ENCODE measurements around the gene KRTAP4-8.
"Not testable (repeated sequence)": the region's sequence is repeated elsewhere in the genome, so short reads cannot be mapped to it uniquely, and the experiment has no call there.

DNA sequence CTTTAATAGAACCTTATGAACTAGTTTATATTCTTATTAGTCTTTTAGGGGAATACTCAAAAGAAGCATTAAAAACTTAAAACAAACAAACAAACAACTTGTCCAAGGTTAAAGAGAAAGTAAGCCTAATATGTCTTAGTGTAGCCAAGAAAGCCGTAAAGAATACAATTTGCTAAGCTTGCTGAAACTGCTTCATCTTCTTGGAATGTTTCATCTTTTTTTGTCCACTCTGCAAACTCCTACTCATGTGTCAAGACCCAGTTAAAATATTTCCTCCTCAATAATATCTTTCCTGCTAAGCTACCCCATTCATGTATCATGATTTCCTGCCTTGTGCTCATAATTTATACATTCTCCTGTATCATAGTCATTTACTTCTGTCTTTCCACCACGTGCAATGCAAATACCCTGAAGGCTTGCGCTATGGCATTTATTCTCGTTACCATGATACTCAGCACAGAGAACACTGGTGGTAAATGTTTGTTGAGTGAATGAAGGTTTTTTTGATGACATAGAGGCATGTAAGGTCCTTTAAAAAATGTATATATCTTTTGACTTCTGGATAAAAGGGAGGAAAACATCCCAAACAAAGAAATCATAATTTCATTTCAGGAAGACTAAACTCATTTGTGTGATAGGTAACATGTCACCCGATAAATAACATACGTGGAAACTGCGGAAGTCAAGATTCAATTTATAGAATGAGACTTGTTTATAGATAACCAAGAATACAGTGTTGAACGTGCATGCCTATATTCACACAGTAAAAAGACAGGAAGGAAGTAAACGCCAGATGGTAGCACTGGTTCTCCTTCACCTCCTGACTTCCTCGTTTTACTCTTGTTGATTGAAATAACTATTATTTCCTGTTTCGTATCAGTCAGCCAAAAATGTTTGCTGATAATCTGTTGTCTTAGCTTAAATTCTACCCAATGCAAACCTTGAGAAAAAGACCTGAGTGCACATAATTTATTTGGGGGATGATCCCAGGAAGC is 22.1 kb upstream of the KRTAP4-8 start:
- TF ChIP-seq CTCF (IDR thresholded peaks at IDR 0.05); USF1 (IDR thresholded peaks at IDR 0.05; ENCODE audit: borderline replicate concordance, low read depth); TCF12 (IDR thresholded peaks at IDR 0.05); TAF1 (IDR thresholded peaks at IDR 0.05; ENCODE audit: borderline replicate concordance, low read depth, low read length); SMC3 (IDR thresholded peaks at IDR 0.05; ENCODE audit: low read depth, low read length); SIN3A (IDR thresholded peaks at IDR 0.05; ENCODE audit: borderline replicate concordance, low read depth, low read length); RFX5 (IDR thresholded peaks at IDR 0.05; ENCODE audit: low read length); EP300 (IDR thresholded peaks at IDR 0.05; ENCODE audit: borderline replicate concordance in 1 of 2, low read depth in 1 of 2, low read length in 1 of 2): not testable (repeated sequence)

All from SK-N-SH (cell line).